ENCODE measurements around the gene KRTAP5-7.

- no peak for TF ChIP-seq YY1 (IDR thresholded peaks at IDR 0.05; ENCODE audit: low read depth)
- no peak for TF ChIP-seq MEF2A (IDR thresholded peaks at IDR 0.05; ENCODE audit: borderline replicate concordance, low read depth)
- TF ChIP-seq, protein P1, sequence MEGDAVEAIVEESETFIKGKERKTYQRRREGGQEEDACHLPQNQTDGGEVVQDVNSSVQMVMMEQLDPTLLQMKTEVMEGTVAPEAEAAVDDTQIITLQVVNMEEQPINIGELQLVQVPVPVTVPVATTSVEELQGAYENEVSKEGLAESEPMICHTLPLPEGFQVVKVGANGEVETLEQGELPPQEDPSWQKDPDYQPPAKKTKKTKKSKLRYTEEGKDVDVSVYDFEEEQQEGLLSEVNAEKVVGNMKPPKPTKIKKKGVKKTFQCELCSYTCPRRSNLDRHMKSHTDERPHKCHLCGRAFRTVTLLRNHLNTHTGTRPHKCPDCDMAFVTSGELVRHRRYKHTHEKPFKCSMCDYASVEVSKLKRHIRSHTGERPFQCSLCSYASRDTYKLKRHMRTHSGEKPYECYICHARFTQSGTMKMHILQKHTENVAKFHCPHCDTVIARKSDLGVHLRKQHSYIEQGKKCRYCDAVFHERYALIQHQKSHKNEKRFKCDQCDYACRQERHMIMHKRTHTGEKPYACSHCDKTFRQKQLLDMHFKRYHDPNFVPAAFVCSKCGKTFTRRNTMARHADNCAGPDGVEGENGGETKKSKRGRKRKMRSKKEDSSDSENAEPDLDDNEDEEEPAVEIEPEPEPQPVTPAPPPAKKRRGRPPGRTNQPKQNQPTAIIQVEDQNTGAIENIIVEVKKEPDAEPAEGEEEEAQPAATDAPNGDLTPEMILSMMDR (IDR thresholded peaks at IDR 0.05) = no peak
- TF ChIP-seq RFX5 (IDR thresholded peaks at IDR 0.05; ENCODE audit: low read length) = no peak
Measured at GRCh38 chr11:71565263-71565662, 38.2 kb downstream of the KRTAP5-7 start, which contains the start of gene KRTAP5-10.

All from SK-N-SH (cell line).